Progenitor cell of endocrine pancreas (in vitro differentiated cells): ENCODE results near the gene SMCO2. TPM values are rescaled to one million over a fixed set of nuclear protein-coding genes. Genes with fewer than 3 reads are reported as not detected.

Experiments
- DNase-seq: peaks from one replicate; pipeline ENCODE4 v3.0.0; 2021; ENCODE audit warnings: low spot score; ENCODE audit not compliant: unreplicated experiment
- H3K27ac Mint-ChIP-seq: 2 replicates; pipeline ENCODE4 v1.8.0; 2021; ENCODE audit warnings: mild to moderate bottlenecking, moderate library complexity, mixed read lengths
- H3K27me3 Mint-ChIP-seq: 2 replicates; pipeline ENCODE4 v1.8.0; 2021; ENCODE audit warnings: mixed read lengths
- H3K36me3 Mint-ChIP-seq: 2 replicates; pipeline ENCODE4 v1.8.0; 2022; ENCODE audit warnings: mixed read lengths; ENCODE audit not compliant: insufficient read depth
- H3K4me1 Mint-ChIP-seq: 2 replicates; pipeline ENCODE4 v1.8.0; 2021; ENCODE audit warnings: low read depth, mixed read lengths
- H3K4me3 Mint-ChIP-seq: 2 replicates; pipeline ENCODE4 v1.8.0; 2021; ENCODE audit warnings: low read depth, mild to moderate bottlenecking, moderate library complexity, mixed read lengths
- H3K9me3 Mint-ChIP-seq: 2 replicates; pipeline ENCODE4 v1.8.0; 2021; ENCODE audit warnings: low read depth, mixed read lengths
- total RNA-seq: library from RNA; stranded (reverse); gene quantifications from 2 replicates; pipeline ENCODE4 v1.2.1, GENCODE V29; 2021
- TF ChIP-seq, protein P1 (sequence below): fragments of 200-600 bp; sonication (generic); IDR thresholded peaks from one replicate; pipeline ENCODE4 v1.5.0; 2021; ENCODE audit warnings: antibody characterized with exemption, mild to moderate bottlenecking; ENCODE audit not compliant: unreplicated experiment

SMCO2 gene
- total RNA-seq, 1 donor from 2014 or later, result 1.4 TPM

GRCh38 chr12:27462151-27462694, 15.7 kb downstream of the SMCO2 start:
- DNase-seq, result no peak
- TF ChIP-seq, protein P1, sequence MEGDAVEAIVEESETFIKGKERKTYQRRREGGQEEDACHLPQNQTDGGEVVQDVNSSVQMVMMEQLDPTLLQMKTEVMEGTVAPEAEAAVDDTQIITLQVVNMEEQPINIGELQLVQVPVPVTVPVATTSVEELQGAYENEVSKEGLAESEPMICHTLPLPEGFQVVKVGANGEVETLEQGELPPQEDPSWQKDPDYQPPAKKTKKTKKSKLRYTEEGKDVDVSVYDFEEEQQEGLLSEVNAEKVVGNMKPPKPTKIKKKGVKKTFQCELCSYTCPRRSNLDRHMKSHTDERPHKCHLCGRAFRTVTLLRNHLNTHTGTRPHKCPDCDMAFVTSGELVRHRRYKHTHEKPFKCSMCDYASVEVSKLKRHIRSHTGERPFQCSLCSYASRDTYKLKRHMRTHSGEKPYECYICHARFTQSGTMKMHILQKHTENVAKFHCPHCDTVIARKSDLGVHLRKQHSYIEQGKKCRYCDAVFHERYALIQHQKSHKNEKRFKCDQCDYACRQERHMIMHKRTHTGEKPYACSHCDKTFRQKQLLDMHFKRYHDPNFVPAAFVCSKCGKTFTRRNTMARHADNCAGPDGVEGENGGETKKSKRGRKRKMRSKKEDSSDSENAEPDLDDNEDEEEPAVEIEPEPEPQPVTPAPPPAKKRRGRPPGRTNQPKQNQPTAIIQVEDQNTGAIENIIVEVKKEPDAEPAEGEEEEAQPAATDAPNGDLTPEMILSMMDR, result no peak
- Mint-ChIP-seq H3K27ac (no peak overlapping the region), H3K36me3 (no peaks in the 10 kb centered on the region), H3K27me3 (no peaks in the 10 kb centered on the region), H3K4me3 (no peak overlapping the region), H3K9me3 (no peaks in the 10 kb centered on the region), H3K4me1 (peaks cover 2% of the 10 kb centered on the region)

- H3K36me3 Mint-ChIP-seq, result no peaks in the 10 kb centered on the region
- no peak overlapping the region for H3K4me3 Mint-ChIP-seq
- DNase-seq, result no peak
- no peaks in the 10 kb centered on the region for H3K9me3 Mint-ChIP-seq
- no peaks in the 10 kb centered on the region for H3K27me3 Mint-ChIP-seq
- TF ChIP-seq, protein P1, result no peak
- no peaks in the 10 kb centered on the region for H3K4me1 Mint-ChIP-seq
- no peak overlapping the region for H3K27ac Mint-ChIP-seq
Observed at GRCh38 chr12:27462851-27463250, 16.3 kb downstream of the SMCO2 start.

GRCh38 chr12:27463511-27464219, 17.1 kb downstream of the SMCO2 start:
- DNase-seq, result no peak
- H3K4me1 Mint-ChIP-seq, result no peaks in the 10 kb centered on the region
- TF ChIP-seq, protein P1, result no peak
- H3K36me3 Mint-ChIP-seq, result no peaks in the 10 kb centered on the region
- no peaks in the 10 kb centered on the region for H3K9me3 Mint-ChIP-seq
- H3K27me3 Mint-ChIP-seq, result no peaks in the 10 kb centered on the region
- no peak overlapping the region for H3K4me3 Mint-ChIP-seq
- H3K27ac Mint-ChIP-seq, result no peak overlapping the region

DNA sequence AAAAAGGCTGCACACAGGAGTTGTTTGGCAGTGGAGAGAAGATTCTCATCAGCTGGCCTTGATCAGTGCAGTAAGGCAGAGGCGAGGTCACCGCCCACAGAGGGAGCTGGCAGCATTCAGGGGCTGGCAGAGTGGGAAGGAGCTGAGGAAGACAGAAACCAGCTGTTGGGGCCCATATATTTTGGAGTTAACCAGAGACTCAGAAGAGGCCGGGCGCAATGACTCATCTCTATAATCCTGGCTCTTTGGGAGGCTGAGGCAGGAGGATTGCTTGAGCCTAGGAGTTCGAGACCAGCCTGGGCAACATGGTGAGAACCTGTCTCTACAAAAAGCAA, 17.7 kb downstream of the SMCO2 start:
- Mint-ChIP-seq H3K27me3 (no peaks in the 10 kb centered on the region), H3K4me1 (no peaks in the 10 kb centered on the region), H3K4me3 (no peak overlapping the region), H3K27ac (no peak overlapping the region), H3K9me3 (no peaks in the 10 kb centered on the region), H3K36me3 (no peaks in the 10 kb centered on the region)
- no peak for DNase-seq
- TF ChIP-seq, protein P1, result no peak

- no peak overlapping the region for H3K4me3 Mint-ChIP-seq
- no peaks in the 10 kb centered on the region for H3K9me3 Mint-ChIP-seq
- TF ChIP-seq, protein P1, result no peak
- H3K36me3 Mint-ChIP-seq, result no peaks in the 10 kb centered on the region
- H3K27ac Mint-ChIP-seq, result no peak overlapping the region
- DNase-seq, result no peak
- H3K4me1 Mint-ChIP-seq, result no peaks in the 10 kb centered on the region
- H3K27me3 Mint-ChIP-seq, result no peaks in the 10 kb centered on the region
Observed at GRCh38 chr12:27467641-27468040, 21.1 kb downstream of the SMCO2 start.
